DOHH2 (cell line): ENCODE data around the gene REEP1.

Experiments
- H3F3A ChIP-seq: fragments of 200-600 bp; sonication (generic), shearing (Covaris generic); 2 replicates; pipeline ENCODE4 v1.6.0; 2016; ENCODE audit warnings: antibody characterized with exemption, mild to moderate bottlenecking; ENCODE audit not compliant: control insufficient read depth, insufficient read depth
- H3K27ac ChIP-seq: fragments of 200-600 bp; sonication (generic); 2 replicates; pipeline ENCODE4 v1.5.1; 2014; ENCODE audit warnings: low read depth, mild to moderate bottlenecking, low read length, moderate library complexity
- H3K27me3 ChIP-seq: fragments of 200-600 bp; sonication (generic); 2 replicates; pipeline ENCODE4 v1.6.1; 2014; ENCODE audit warnings: mild to moderate bottlenecking, low read length, mixed read lengths; ENCODE audit not compliant: control insufficient read depth
- H3K36me3 ChIP-seq: fragments of 200-600 bp; sonication (generic); 2 replicates; pipeline ENCODE4 v1.6.1; 2014; ENCODE audit warnings: mild to moderate bottlenecking, low read length, moderate library complexity, mixed read lengths; ENCODE audit not compliant: control insufficient read depth
- H3K4me1 ChIP-seq: fragments of 200-600 bp; sonication (generic); 2 replicates; pipeline ENCODE4 v1.6.1; 2014; ENCODE audit warnings: mild to moderate bottlenecking, low read length, mixed read lengths; ENCODE audit not compliant: control insufficient read depth
- H3K4me2 ChIP-seq: fragments of 200-600 bp; sonication (generic); 2 replicates; pipeline ENCODE4 v1.6.0; 2014; ENCODE audit warnings: mild to moderate bottlenecking, low read length, moderate library complexity
- H3K4me3 ChIP-seq: fragments of 200-600 bp; sonication (generic); 2 replicates; pipeline ENCODE4 v1.5.1; 2014; ENCODE audit warnings: mild to moderate bottlenecking, low read length, mixed read lengths
- H3K79me2 ChIP-seq: fragments of 200-600 bp; sonication (generic); 2 replicates; pipeline ENCODE4 v1.6.1; 2014; ENCODE audit warnings: mild to moderate bottlenecking, low read length, mixed read lengths; ENCODE audit not compliant: control insufficient read depth
- H3K9me2 ChIP-seq: fragments of 200-600 bp; sonication (generic); replicated peaks from 2 replicates; pipeline ENCODE4 v1.6.1; 2014; ENCODE audit warnings: mild to moderate bottlenecking, low read length, mixed read lengths; ENCODE audit not compliant: control insufficient read depth
- H3K9me3 ChIP-seq: fragments of 200-600 bp; sonication (generic); 2 replicates; pipeline ENCODE4 v1.6.1; 2014; ENCODE audit warnings: antibody characterized with exemption, low read length, mixed read lengths; ENCODE audit not compliant: control insufficient read depth, insufficient read depth
- H4K20me1 ChIP-seq: fragments of 200-600 bp; sonication (generic); 2 replicates; pipeline ENCODE4 v1.6.0; 2014; ENCODE audit warnings: low read depth, mild to moderate bottlenecking, antibody characterized with exemption, low read length, moderate library complexity; ENCODE audit not compliant: control insufficient read depth, insufficient read depth
- CTCF ChIP-seq: fragments of 200-600 bp; sonication (generic); IDR thresholded peaks from one replicate; pipeline ENCODE4 v1.5.1; 2014; ENCODE audit warnings: antibody characterized with exemption, mild to moderate bottlenecking, low read depth, low read length; ENCODE audit not compliant: poor library complexity, severe bottlenecking
- EZH2phosphoT487 ChIP-seq: fragments of 200-600 bp; sonication (generic); IDR thresholded peaks from 2 replicates; pipeline ENCODE4 v1.6.1; 2017; ENCODE audit warnings: borderline replicate concordance, mild to moderate bottlenecking, antibody characterized with exemption, low read length, moderate library complexity, mixed read lengths

Gene REEP1

GRCh38 chr2:86172610-86173009, 164.8 kb downstream of the REEP1 start:
- no peak overlapping the region for H3K27ac ChIP-seq
- peaks cover 90% of the 10 kb centered on the region for H3K36me3 ChIP-seq
- H3K4me2 ChIP-seq, result no peak overlapping the region
- H3K4me3 ChIP-seq, result no peak overlapping the region
- H3F3A ChIP-seq, result no peaks in the 10 kb centered on the region
- peaks cover 30% of the 10 kb centered on the region for H3K4me1 ChIP-seq
- peaks cover 51% of the 10 kb centered on the region for H3K79me2 ChIP-seq
- H3K9me3 ChIP-seq, result no peaks in the 10 kb centered on the region
- no peaks in the 10 kb centered on the region for H3K9me2 ChIP-seq
- no peaks in the 10 kb centered on the region for H3K27me3 ChIP-seq
- peaks cover 8% of the 10 kb centered on the region; the same call in 1 of the 2 replicates for H4K20me1 ChIP-seq
- TF ChIP-seq EZH2phosphoT487 (no peak), CTCF (no peak)

GRCh38 chr2:86171295-86171694, 166.1 kb downstream of the REEP1 start:
- no peaks in the 10 kb centered on the region for H3K9me2 ChIP-seq
- peaks cover 40% of the 10 kb centered on the region for H3K79me2 ChIP-seq
- peaks cover 24% of the 10 kb centered on the region for H3K4me1 ChIP-seq
- H3K4me3 ChIP-seq, result no peak overlapping the region
- TF ChIP-seq EZH2phosphoT487, result no peak
- no peak for TF ChIP-seq CTCF
- peaks cover 85% of the 10 kb centered on the region for H3K36me3 ChIP-seq
- H3K27ac ChIP-seq, result no peak overlapping the region
- peaks cover 8% of the 10 kb centered on the region; the same call in 1 of the 2 replicates for H4K20me1 ChIP-seq
- no peaks in the 10 kb centered on the region for H3K27me3 ChIP-seq
- H3F3A ChIP-seq, result no peaks in the 10 kb centered on the region
- no peaks in the 10 kb centered on the region for H3K9me3 ChIP-seq
- H3K4me2 ChIP-seq, result no peak overlapping the region

- Histone ChIP-seq H3K27ac (no peak overlapping the region), H3F3A (no peaks in the 10 kb centered on the region), H3K9me3 (no peaks in the 10 kb centered on the region), H3K9me2 (no peaks in the 10 kb centered on the region), H3K4me1 (peaks cover 15% of the 10 kb centered on the region), H4K20me1 (peaks cover 8% of the 10 kb centered on the region; the same call in 1 of the 2 replicates), H3K36me3 (peaks cover 85% of the 10 kb centered on the region), H3K4me2 (no peak overlapping the region), H3K79me2 (peaks cover 32% of the 10 kb centered on the region), H3K4me3 (no peak overlapping the region), H3K27me3 (no peaks in the 10 kb centered on the region)
- no peak for TF ChIP-seq CTCF
Measured at GRCh38 chr2:86170449-86170848, 167.0 kb downstream of the REEP1 start.
